HCT116 (cell line): ENCODE results near the gene SYTL2.

Source experiments
- EGR1 ChIP-seq: IDR thresholded peaks from 2 replicates; pipeline ENCODE4 v1.6.1; 2012; ENCODE audit warnings: low read depth
- EZH2 ChIP-seq: fragments of 200-600 bp; sonication (generic); IDR thresholded peaks from 2 replicates; pipeline ENCODE4 v1.6.1; 2017; ENCODE audit warnings: antibody characterized with exemption, mixed run types
- POLR2AphosphoS5 ChIP-seq: IDR thresholded peaks from 2 replicates; pipeline ENCODE4 v1.6.1; 2011; ENCODE audit warnings: mild to moderate bottlenecking, low read depth, low read length, moderate library complexity
- SP1 ChIP-seq: IDR thresholded peaks from 2 replicates; pipeline ENCODE4 v1.6.1; 2012; ENCODE audit warnings: low read depth
- TCF7L2 ChIP-seq: IDR thresholded peaks from 2 replicates; pipeline ENCODE4 v1.7.0; 2011; ENCODE audit warnings: borderline replicate concordance, inconsistent platforms; ENCODE audit not compliant: insufficient read depth, insufficient read length; ENCODE audit errors: extremely low read depth
- TF ChIP-seq, protein P1 (sequence below), 3 experiments: fragments of 200-600 bp in 1 of 3; sonication (generic) in 1 of 3; IDR thresholded peaks in 2 of 3; conservative IDR thresholded peaks in 1 of 3; 2 replicates each; pipeline ENCODE4 v1.5.1; 2012 to 2017; ENCODE audit warnings: low read depth in 2 of 3, low read length in 2 of 3, antibody characterized with exemption in 1 of 3, borderline replicate concordance in 1 of 3, control low read depth in 1 of 3, mild to moderate bottlenecking in 1 of 3, mixed read lengths in 1 of 3, mixed run types in 1 of 3, moderate library complexity in 1 of 3; ENCODE audit not compliant: insufficient read depth in 1 of 3
- TF ChIP-seq, protein P2 (sequence below): IDR thresholded peaks from 2 replicates; pipeline ENCODE4 v1.6.1; 2012; ENCODE audit warnings: low read depth
- TF ChIP-seq, protein P3 (sequence below): IDR thresholded peaks from 2 replicates; pipeline ENCODE4 v1.6.1; 2012

DNA sequence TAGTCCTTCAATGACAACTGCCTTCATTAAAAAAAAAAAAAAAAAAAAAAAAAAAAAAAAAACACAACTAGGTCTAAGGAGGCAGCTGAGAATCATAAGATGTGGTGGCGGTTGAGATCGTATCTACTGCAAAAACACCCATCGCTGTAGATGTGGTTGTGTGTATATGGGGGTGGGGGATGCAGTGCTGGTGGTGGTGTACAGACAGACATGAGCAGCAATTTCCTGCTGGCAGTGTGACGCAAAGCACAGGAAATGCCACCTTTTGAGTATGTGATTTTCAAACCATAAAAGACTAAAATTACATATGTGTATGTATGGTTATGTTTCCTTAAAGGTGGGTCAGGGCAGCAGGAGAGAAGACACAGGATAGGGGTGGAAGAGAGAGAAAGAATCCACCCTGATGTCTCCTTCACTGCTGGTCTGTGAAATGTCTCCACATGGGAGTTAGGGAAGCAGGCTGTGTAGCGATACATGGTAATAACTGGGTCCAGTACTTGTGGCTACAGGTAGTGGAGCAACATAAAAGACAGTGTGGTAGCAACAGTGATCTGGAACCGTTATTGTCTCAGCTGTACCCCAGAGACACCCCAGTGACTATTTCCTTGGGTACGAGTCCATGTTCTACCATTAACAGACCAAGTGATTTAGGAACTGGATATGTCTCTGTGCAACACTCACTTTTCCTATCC, 57.9 kb downstream of the SYTL2 start:
- TF ChIP-seq, protein P1, sequence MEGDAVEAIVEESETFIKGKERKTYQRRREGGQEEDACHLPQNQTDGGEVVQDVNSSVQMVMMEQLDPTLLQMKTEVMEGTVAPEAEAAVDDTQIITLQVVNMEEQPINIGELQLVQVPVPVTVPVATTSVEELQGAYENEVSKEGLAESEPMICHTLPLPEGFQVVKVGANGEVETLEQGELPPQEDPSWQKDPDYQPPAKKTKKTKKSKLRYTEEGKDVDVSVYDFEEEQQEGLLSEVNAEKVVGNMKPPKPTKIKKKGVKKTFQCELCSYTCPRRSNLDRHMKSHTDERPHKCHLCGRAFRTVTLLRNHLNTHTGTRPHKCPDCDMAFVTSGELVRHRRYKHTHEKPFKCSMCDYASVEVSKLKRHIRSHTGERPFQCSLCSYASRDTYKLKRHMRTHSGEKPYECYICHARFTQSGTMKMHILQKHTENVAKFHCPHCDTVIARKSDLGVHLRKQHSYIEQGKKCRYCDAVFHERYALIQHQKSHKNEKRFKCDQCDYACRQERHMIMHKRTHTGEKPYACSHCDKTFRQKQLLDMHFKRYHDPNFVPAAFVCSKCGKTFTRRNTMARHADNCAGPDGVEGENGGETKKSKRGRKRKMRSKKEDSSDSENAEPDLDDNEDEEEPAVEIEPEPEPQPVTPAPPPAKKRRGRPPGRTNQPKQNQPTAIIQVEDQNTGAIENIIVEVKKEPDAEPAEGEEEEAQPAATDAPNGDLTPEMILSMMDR (IDR thresholded peaks at IDR 0.05 in 2 of 3, conservative IDR thresholded peaks at IDR 0.05 in 1 of 3; ENCODE audit: borderline replicate concordance in 1 of 3, insufficient read depth in 1 of 3, low read depth in 2 of 3, low read length in 2 of 3), result no peak
- no peak for TF ChIP-seq TCF7L2
- TF ChIP-seq EZH2, result no peak
- TF ChIP-seq, protein P2, sequence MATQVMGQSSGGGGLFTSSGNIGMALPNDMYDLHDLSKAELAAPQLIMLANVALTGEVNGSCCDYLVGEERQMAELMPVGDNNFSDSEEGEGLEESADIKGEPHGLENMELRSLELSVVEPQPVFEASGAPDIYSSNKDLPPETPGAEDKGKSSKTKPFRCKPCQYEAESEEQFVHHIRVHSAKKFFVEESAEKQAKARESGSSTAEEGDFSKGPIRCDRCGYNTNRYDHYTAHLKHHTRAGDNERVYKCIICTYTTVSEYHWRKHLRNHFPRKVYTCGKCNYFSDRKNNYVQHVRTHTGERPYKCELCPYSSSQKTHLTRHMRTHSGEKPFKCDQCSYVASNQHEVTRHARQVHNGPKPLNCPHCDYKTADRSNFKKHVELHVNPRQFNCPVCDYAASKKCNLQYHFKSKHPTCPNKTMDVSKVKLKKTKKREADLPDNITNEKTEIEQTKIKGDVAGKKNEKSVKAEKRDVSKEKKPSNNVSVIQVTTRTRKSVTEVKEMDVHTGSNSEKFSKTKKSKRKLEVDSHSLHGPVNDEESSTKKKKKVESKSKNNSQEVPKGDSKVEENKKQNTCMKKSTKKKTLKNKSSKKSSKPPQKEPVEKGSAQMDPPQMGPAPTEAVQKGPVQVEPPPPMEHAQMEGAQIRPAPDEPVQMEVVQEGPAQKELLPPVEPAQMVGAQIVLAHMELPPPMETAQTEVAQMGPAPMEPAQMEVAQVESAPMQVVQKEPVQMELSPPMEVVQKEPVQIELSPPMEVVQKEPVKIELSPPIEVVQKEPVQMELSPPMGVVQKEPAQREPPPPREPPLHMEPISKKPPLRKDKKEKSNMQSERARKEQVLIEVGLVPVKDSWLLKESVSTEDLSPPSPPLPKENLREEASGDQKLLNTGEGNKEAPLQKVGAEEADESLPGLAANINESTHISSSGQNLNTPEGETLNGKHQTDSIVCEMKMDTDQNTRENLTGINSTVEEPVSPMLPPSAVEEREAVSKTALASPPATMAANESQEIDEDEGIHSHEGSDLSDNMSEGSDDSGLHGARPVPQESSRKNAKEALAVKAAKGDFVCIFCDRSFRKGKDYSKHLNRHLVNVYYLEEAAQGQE, result no peak
- TF ChIP-seq SP1, result no peak
- TF ChIP-seq POLR2AphosphoS5, result no peak
- TF ChIP-seq, protein P3, sequence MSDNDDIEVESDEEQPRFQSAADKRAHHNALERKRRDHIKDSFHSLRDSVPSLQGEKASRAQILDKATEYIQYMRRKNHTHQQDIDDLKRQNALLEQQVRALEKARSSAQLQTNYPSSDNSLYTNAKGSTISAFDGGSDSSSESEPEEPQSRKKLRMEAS, result no peak
- TF ChIP-seq EGR1, result no peak
